NCI-H2196 (cell line): ENCODE data around the gene KRTAP10-3.

Source experiments
- DNase-seq: peaks from one replicate; lab custom pipeline; 2025; ENCODE audit not compliant: unreplicated experiment; lab: John Stamatoyannopoulos, UW

The KRTAP10-3 gene

DNA sequence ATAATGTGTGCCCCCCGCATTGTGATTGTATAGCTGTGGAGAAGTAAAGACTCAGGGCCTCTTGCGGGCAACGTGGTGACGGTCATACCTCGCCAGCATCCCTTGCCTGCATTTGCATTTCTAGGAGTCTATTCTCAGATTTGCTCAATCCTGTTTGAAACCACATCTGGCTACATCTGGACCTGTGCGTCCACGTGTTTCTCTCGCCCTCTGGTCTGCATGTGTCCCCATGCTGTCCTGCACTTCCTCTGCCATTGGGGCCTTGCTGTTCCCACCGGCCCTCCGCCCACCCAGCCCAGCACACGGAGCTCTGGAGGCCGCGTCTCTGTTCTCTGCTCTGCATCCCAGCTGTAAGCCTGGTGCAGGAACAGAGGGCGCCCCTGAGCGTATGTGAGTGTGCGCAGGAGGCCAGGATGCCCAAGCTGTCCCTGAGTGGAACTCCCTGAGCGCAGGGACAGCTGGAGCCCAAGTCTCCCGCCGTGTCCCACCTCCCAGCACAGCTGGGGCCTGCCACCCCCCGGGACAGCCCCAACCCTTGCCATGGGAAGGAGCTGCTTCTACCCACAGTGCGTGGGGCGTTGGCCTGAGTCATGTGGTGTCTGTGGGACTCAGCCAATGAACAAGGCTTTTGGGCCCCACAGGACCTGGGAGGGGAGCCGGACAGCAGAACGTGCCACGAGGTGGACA lies 8.9 kb downstream of the KRTAP10-3 start:
- DNase-seq, result no peak

DNA sequence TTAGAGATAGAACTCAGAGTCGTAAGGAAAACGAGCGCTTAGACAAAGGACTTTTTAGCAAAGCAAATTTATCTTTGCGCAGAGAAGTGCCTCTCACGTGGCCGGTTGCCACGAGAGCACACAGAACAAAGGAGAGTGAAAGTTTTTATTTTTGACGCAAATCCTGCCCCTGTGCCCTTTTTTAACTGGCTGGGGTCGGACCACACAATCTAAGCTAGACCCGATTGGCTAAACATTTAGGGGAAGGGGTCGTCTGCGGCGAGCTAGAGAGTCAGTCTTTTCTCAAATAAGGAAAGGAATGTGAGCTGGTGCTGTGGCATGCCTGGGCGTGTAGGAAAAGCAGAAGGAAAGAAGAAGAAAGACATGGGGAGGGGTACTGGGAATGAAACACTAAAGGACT lies 9.7 kb downstream of the KRTAP10-3 start:
- no peak for DNase-seq

DNA sequence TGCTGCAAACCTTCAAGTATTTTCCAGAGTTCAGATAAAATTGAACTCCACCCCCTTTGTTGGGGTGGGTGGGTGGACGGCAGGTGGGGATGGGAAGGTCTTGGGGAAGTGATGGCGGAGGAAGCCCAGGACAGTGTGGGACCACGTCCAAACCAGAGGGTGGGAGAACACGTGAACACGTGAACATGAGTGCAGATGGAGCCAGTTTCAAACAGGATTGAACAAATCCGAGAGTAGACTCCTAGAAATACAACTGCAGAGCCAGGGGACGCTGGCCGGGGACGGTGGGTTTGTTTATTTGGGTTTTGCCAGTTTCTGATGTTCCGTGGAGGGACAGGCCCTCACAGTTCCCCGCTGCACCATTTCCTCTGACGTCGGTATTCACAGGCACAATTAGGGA lies 10.2 kb downstream of the KRTAP10-3 start:
- DNase-seq, result no peak

DNA sequence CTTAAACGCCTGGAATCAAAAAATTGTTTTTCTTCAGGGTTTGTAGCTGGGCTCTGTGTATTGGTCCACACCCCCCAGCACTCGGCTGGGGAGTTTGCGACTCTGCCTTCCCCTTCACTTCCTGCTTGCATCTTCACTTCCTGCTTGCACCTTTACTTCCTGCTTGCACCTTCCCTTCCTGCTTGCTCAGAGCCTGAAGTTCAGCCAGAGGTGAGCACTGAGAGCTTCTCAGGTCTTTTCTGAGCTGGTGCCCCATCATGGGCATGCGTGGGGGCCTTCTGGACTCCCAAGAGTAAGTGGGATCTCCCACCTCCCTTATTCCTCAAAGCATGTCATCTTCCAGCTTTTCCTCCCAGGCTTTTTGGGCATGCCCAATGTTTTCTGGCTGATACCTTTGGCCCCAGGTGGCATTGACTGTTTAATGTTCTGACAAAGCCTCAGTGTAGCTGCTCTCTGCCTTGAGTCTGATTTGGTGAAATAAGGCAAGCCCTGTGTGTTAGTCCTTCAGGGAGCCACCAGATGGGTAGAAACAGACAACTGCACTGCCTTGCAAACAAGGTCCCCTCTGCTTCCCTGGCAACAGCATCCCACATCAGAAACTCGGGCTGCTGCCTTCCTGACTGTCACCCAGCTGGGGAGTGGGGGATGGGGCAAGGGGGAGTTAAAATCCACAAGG lies 10.8 kb downstream of the KRTAP10-3 start:
- no peak for DNase-seq

DNA sequence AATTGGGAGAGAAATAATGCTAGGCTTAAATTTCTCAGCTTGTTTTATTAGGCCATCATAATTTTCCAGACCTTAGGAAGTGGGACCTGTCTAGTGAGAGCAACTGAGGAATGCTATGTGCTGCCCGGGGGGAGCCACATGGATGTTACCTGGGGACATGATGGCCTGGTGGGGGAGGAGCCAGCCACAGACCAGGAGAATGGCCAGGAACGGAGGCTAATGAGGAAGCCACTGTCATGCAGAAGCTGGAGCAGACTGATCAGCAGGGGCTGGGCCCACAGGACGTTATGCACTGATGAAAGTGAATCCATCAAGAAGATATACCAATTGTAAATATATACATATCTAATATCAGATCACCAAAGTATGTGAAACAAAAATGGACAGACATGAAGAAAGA lies 14.0 kb downstream of the KRTAP10-3 start:
- DNase-seq, result no peak

DNA sequence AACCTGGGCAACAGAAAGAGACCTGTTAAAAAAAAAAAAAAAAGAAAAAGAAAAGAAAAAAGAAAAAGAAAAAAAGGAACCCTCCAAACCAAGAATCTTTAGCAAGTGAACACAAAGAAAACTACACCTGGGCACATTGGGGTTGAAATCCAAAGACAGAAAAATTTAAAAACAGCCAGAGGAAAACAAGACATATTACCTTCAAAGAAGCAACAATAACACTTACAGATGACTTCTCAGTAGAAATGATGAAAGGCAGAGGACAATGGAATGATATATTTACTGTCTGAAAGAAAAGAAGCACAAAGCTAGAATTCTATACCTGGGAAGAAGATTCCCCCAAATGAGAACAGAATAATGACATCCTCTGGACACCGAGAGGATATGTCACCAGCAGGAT lies 15.9 kb downstream of the KRTAP10-3 start:
- no peak for DNase-seq

DNA sequence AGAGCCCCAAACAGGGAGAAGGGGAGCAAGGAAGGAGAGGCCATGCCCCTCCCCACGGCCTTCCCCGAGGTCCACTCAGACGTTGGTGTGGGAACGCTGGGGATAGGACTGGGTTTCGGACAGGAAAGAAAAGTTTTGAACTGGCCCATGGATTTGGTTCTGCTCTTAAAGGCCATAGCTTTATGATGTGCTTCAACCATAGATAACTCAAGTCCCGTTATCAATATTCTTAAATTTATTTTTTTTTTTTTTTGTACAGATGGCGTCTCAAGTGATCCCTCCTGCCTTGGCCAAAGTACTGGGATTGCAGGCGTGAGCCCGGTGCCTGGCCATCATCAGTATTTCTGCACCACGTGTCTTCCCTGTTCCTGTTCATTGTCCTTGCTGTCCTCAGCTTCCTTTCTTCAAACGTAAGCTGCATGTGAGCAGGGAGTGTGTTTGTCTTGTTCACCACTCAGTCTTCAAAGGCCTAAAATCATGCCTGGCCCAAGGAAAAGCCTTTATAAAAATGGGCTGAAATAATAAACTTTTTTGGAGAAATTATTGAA lies 17.8 kb downstream of the KRTAP10-3 start:
- DNase-seq, result no peak

DNA sequence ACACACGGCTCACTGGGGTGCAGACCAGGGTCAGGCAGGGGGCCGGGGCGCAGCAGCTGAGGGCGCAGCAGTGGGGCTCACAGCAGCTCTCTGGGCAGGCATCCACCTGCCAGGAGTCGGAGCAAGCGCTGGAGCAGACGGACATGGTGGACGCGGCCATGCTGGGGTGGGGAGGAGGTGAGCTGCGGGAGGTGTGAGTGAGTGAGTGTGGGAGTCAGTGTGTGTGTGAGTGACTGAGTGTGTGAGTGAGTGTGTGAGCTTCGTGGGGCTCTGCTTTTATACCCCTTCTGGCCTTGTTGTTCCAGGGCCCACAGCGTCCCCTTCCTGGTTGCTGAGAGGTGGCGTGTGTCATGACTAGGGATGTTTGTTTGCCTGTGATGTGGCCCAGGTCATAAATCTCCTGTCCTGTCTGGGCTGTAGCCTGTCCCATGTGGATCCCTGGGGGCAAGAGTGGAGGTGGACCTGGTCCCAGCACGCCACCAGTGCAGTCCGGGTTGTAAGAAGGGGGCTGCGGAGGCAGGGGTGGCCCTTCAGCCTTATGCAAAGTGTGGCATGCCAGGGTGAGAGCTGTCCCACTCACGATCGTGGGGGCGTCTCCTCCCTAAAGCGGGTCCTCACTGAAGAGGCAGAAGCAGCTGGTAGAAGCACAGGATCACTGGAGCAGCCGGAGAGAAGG lies 18.5 kb downstream of the KRTAP10-3 start, which contains the start of gene KRTAP10-1:
Gene KRTAP10-1, minus strand, starts transcription at position 205 of the 676 bp plus-strand sequence. Its CDS starts 45 bp downstream, at position 160.
- no peak for DNase-seq

DNA sequence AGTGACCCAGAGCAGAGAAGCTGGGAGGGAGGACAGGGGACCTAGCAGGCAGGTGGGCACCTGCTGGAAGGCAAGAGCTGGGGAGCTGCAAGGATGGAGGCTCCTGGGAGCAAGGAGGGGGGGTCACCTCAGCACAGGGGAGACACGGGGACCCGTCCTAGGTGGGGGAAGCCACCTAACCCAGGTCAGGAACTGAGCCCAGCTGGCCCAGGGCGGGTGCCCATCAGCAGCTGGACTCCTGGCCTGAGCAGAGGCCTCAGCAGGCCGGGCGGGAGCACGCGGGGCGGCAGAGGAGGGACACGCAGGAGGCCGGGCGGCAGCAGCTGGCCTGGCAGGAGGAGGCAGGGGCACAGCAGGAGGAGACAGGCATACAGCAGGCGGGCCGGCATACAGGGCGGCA lies 19.5 kb downstream of the KRTAP10-3 start:
- DNase-seq, result no peak

DNA sequence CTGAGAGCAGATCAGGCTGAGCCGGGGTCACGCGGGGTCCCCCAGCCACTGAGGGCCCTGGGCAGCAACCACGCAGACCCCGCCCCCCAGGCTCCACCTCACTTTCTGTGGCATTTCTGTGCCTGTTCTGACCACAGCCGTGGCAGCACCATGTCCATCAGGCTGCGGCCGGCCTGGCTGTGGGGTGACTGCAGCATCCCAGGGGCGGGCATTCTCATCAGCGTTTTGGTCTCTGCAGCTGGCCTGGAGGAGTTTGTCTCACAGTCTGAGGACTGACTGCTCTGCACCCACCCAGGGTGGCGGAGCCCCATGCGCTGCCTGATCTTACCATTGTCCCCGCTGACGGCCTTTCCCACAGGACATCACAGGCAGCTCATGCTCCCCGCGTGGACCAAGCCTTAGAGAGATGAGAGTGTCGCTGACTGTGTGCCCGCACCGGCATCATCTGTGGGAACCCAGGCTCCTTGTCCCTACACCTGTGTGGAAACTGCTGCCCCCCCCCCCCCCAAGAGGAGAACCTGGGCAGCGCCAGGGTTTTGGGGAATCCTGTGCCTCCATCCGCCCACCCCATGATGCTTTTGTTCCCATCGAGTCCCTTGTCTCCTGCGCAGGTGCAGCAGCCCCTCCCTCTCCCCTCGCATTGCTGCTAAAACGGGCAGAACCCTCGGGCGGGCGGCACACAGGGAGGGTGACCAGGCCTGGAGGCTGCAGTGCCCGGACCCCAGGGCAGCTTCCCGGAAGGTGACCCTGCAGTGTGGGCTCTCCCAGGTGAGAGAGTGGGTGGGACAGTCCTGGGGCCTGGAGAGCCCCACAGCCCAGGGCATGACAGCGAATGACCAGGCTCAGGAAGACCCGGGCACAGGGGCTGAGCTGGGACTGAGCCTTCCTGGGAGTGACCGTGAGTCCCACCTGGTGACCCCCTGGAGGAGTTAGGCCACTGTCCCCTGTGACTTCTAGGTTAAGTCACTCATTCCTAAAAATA lies 20.4 kb downstream of the KRTAP10-3 start:
- DNase-seq, result no peak

DNA sequence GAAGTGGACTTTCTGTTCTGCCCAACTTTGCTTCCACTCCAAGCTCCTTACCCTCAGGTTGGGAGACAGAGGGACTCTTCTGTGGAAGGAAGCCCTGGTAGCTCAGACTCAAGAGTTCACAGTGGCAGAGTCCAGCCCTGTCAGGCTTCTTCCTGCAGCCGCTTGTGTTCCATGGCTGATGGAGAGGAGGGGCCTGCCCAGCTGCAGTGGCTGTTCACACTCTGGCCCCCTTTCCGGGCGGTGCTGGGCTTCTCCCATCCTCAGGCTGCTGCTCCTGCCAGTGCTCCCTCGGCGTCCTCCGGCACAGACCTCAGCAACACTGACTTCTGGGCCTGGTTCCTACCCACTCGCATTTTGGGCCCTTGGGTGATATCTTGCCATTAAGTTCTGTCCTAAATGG lies 22.6 kb downstream of the KRTAP10-3 start:
- no peak for DNase-seq

DNA sequence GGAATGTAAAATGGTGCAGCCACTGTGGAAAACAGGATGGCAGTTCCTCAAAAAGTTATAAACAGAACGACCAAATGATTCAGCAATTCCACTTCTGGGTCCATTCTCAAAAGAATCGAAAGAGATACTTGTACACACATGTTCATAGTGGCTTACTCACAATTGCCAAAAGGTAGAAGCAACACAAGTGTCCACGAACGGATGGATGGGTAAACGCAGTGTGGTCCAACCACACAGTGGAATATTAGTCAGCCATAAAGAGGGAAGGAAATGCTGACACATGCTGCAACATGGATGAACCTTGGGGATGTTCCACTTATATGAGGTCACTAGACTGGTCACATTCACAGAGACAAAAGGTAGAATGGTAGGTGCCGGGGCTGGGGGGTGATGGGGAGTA lies 23.9 kb downstream of the KRTAP10-3 start:
- no peak for DNase-seq

DNA sequence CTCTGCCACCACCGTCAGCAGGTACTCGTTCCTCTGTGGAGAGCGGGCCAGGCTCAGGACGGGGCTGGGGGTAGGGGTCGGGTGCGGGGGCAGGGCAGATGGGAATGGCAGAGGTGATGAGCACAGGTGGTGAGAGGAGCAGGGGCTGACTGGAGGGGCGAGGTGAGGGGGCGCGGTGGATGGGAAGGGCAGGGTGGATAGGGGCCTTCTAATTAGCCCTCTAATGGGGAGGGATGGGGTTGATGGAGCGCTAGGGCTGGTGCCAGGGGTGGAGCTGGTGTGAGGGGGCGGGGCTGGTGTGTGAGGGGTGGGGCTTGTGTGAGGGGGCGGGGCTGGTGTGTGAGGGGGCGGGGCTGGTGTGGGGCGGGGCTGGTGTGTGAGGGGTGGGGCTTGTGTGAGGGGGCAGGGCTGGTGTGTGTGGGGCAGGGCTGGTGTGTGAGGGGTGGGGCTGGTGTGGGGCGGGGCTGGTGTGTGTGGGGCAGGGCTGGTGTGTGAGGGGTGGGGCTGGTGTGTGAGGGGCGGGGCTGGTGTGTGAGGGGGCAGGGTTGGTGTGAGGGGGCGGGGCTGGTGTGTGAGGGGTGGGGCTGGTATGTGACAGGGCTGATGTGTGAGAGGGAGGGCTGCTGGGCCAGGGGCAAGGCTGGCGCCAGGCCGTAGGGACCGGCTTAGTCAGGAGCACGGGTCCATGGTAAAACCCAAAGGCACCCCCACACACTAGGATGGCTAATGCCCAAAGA lies 24.5 kb downstream of the KRTAP10-3 start:
- no peak for DNase-seq

DNA sequence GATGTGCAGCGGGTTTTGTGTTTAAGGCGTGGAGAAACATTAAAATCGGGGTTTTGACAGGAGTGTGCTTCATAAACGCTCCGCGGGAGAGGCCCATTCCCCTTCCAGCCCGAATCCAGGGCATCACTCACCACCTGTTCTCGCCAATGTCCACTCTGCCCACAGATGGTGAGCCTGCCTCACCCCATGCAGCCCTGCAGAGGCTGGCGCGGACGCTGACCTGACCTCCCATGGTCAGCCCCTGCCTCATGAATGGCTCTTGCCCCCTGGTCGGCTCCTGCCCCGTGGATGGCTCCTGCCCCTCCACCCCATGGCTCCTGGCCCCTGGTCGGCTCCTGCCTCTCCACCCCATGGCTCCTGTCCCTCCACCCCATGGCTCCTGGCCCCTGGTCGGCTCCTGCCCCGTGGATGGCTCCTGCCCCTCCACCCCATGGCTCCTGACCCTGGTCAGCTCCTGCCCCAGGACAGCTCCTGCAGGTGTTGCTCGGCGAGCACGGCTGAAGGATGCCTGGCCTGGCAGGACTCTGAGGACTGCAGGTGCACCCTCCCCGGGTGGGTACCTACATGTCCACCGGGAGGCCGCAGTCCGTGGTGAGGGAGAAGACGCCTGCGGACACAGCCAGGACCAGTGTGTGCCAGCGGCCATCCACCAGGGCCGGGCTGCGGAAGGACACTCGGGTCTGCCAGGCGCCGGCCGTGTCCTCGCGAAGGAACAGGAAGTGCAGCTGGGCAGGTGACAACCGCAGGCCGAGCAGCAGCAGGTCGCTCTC lies 25.3 kb downstream of the KRTAP10-3 start:
- no peak for DNase-seq

DNA sequence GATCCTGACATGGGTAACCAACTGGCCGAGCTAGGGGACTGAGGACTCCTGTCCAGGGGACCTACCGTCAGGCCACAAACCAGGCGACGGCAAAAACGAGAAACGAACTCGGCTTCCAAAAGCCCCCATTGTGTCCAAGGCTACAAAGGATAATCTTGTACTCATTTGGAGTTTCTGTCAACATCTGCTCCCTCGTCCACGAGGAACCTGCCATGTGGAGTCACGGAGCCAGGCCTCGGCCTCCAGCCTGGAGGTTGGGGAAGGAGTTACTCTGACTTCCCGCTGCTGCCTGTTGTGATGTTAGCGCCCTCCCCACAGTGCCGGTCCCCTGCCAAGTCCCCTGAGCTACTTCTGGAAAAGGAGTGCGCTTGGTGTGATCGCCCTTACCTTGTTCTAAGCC lies 25.9 kb downstream of the KRTAP10-3 start:
- DNase-seq, result no peak

DNA sequence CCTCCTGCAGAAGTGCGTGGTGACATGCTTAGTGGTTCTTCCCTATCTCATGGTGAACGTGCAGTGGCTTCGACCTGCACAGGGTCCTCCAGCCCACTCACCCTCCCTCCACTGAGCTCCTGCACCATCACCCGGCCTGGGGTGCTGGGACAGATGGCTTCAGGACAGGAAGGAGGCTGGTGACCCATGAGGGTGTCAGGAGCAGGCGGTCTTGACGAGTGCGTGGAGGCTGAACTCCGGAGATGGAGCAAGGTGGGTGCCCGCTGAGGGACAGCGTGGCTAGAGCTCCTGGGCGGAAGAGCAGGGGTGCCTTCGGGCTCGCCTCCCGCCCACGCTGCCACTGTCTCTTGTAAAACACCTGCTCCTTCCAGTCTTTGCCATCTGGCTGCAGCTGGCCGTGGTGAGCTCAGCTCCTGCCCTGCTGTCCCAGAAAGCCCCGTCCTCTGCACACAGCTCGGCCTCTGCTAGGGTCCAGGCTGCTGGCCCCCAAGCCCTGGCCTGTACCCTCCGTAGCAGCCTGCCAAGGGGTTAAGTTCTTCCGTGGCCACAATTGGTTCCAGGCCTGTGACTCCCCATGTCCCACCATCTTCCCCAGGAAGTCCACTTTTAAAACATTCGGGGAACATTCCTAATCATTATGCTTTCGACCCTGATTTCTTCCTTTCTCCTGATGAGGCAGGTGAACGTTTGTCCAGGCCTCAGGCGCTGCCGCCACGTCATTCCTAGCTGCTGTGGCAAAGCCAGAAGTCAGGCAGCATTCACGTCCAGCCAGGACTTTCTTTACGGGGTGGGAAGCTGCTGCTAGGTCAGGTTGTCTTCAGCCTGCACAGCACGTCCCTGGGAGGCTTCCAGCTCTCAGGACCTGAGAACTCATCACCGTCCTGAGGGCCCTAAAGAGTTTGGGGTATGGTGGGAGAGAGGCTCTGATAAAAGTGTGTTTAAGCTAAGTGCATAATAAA lies 26.7 kb downstream of the KRTAP10-3 start:
- no peak for DNase-seq

DNA sequence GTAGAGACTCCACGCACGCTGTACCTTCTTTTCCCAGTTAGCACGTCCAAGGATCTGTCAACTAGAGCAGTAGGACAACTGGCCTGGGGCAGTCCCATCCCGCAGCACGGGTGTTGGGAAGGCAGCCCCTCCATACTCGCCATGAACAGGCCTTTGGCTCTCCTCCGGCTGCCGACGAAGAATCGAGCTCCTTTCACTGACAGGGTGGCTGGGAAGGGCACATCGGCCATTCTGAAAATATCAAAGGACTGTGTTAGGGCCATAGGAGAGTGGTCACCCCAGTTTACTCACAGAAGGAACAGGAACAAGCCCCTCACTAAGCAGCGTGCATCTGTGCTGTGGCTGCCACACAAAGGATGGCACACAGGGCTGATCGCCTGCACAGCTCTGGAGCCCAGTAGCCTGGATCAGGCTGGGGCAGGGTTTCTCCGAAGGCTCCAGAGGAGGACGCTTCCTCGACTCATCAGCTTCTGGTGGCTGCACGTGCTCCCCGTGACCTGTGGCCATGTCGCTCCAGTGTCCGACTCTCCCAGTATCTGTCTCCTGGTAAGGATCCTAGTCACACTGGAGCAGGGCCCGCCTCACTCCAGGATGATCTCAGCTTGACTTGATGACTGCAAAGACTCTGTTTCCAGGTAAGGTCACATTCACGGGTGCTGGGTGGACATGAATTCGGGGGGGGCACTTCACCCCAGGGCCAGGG lies 27.5 kb downstream of the KRTAP10-3 start:
- no peak for DNase-seq
